Stimulated activated CD8-positive, alpha-beta memory T cell treated with anti-CD3 and anti-CD28 coated beads, Interleukin-4, amount 100 ng/mL, for 4 hours (primary cell): Measurements from ENCODE around the gene ARHGAP1.

Source experiments
- DNase-seq, 2 donors: peaks; one replicate each; pipeline ENCODE4 v3.0.0-alpha.2; 2020; ENCODE audit warnings: low read depth in 2 of 2, low spot score in 1 of 2

ARHGAP1 gene

GRCh38 chr11:46700241-46701077 is at the start of gene ARHGAP1, which contains the start of gene ZNF408:
Gene ARHGAP1 (minus strand): TSS chr11:46700619. CDS start chr11:46696107, 4,512 bp downstream.
Gene ZNF408 (plus strand): TSS chr11:46701031. CDS start chr11:46701048, 17 bp downstream.
- peak; percentile 98 to 99 for DNase-seq

GRCh38 chr11:46747150-46747549 is 46.7 kb upstream of the ARHGAP1 start:
- no peak for DNase-seq

GRCh38 chr11:46745995-46746394 is 45.6 kb upstream of the ARHGAP1 start:
- DNase-seq, result no peak

GRCh38 chr11:46745328-46745727 is 44.9 kb upstream of the ARHGAP1 start:
- DNase-seq, result no peak

GRCh38 chr11:46743693-46744339 is 43.4 kb upstream of the ARHGAP1 start:
- no peak for DNase-seq

GRCh38 chr11:46743043-46743442 is 42.6 kb upstream of the ARHGAP1 start:
- no peak for DNase-seq

GRCh38 chr11:46741600-46742484 is 41.4 kb upstream of the ARHGAP1 start:
- no peak for DNase-seq

GRCh38 chr11:46738887-46739286 is 38.5 kb upstream of the ARHGAP1 start:
- DNase-seq, result no peak

- no peak for DNase-seq
Observed at GRCh38 chr11:46737699-46738098, 37.3 kb upstream of the ARHGAP1 start.

GRCh38 chr11:46736615-46737014 is 36.2 kb upstream of the ARHGAP1 start:
- no peak for DNase-seq

GRCh38 chr11:46736146-46736545 is 35.7 kb upstream of the ARHGAP1 start:
- no peak for DNase-seq

GRCh38 chr11:46733234-46733633 is 32.8 kb upstream of the ARHGAP1 start:
- no peak for DNase-seq

- no peak for DNase-seq
Observed at GRCh38 chr11:46731545-46731944, 31.1 kb upstream of the ARHGAP1 start.

GRCh38 chr11:46729110-46730027 is 28.9 kb upstream of the ARHGAP1 start:
- DNase-seq, result no peak

GRCh38 chr11:46728659-46729040 is 28.2 kb upstream of the ARHGAP1 start:
- no peak for DNase-seq

- no peak for DNase-seq
Observed at GRCh38 chr11:46727952-46728658, 27.7 kb upstream of the ARHGAP1 start.

GRCh38 chr11:46726206-46726862 is 25.9 kb upstream of the ARHGAP1 start:
- DNase-seq, result no peak

GRCh38 chr11:46725338-46726205 is 25.2 kb upstream of the ARHGAP1 start:
- DNase-seq, result no peak
